Measurements from ENCODE around the gene ZNF141. TPM values are rescaled to one million over a fixed set of nuclear protein-coding genes. Genes with fewer than 3 reads are reported as not detected.
"Not testable (repeated sequence)": the region's sequence is repeated elsewhere in the genome, so short reads cannot be mapped to it uniquely, and the experiment has no call there.

ZNF141 gene
- total and polyA plus RNA-seq, 7 experiments from 2014 or later = 10.7 to 76.1 (median 24.2) TPM

GRCh38 chr4:374298-375160, 36.9 kb downstream of the ZNF141 start:
- H3K27me3 ChIP-seq (ENCODE audit: control insufficient read depth in 2 of 2, insufficient read depth in 2 of 2, low read length in 2 of 2) = no peaks in the 10 kb centered on the region
- H3K4me3 ChIP-seq (ENCODE audit: low read length) = peak overlapping the region; percentile 8
- no peaks in the 10 kb centered on the region for H3K27me3 Mint-ChIP-seq

GRCh38 chr4:384311-385010, 46.8 kb downstream of the ZNF141 start:
- peak overlapping the region in 4 of 10 donors; percentile 11 to 53 (median 42) for H3K4me3 Mint-ChIP-seq
- H3K9me3 Mint-ChIP-seq = peaks cover 5 to 99% (median 50%) of the 10 kb centered on the region in 11 donors
- Histone ChIP-seq H3K27me3 (ENCODE audit: control insufficient read depth in 2 of 2, insufficient read depth in 2 of 2, low read length in 2 of 2) (no peaks in the 10 kb centered on the region), H3K27ac (ENCODE audit: low read depth, low read length) (no peak overlapping the region), H3K4me3 (ENCODE audit: low read length) (peak overlapping the region; percentile 21), H3K4me1 (ENCODE audit: control insufficient read depth in 2 of 2, insufficient read depth in 2 of 2, low read length in 2 of 2) (peaks cover 0 to 8% of the 10 kb centered on the region in 2 donors), H3K9me3 (ENCODE audit: control insufficient read depth in 2 of 3, low read length in 3 of 3) (peaks cover 23 to 97% (median 48%) of the 10 kb centered on the region in 3 experiments), H3K36me3 (ENCODE audit: control insufficient read depth in 2 of 3, insufficient read depth in 3 of 3, low read length in 3 of 3) (peaks cover 0 to 6% (median 0%) of the 10 kb centered on the region in 3 experiments)
- peaks cover 0 to 30% (median 12%) of the 10 kb centered on the region in 5 donors for H3K36me3 Mint-ChIP-seq
- no peak for DNase-seq
- H3K4me1 Mint-ChIP-seq = peaks cover 0 to 12% (median 3%) of the 10 kb centered on the region in 7 donors
- peak overlapping the region in 1 of 9 donors; percentile 31 for H3K27ac Mint-ChIP-seq
- ChIA-PET POLR2A (interaction anchor here (0.6 kb wide), 1 partner anchor 260 kb away, joined by 3 read pairs; the partner anchor contains the start of gene ZNF718), CTCF (no interaction called here)
- ATAC-seq = no peak
- intact Hi-C loops (cut with micrococcal nuclease) = no loop called here
- H3K27me3 Mint-ChIP-seq = no peaks in the 10 kb centered on the region

More at GRCh38 chr4:374298-375160, 36.9 kb downstream of the ZNF141 start:
- Mint-ChIP-seq H3K36me3 (peaks cover 22 to 61% (median 53%) of the 10 kb centered on the region in 5 donors), H3K4me3 (no peak overlapping the region), H3K4me1 (no peaks in the 10 kb centered on the region), H3K27ac (no peak overlapping the region), H3K9me3 (peaks cover 0 to 99% (median 66%) of the 10 kb centered on the region in 11 donors)
- CTCF ChIA-PET = no interaction called here
- no peak for DNase-seq
- no peak overlapping the region for H3K27ac ChIP-seq (ENCODE audit: low read depth, low read length)
- peaks cover 13 to 25% (median 16%) of the 10 kb centered on the region in 3 experiments for H3K36me3 ChIP-seq (ENCODE audit: control insufficient read depth in 2 of 3, insufficient read depth in 3 of 3, low read length in 3 of 3)
- POLR2A ChIA-PET = interaction anchor here (1.0 kb wide), 1 partner anchor 99 kb away, joined by 4 read pairs; no protein-coding TSS in a partner anchor
- no peak for ATAC-seq
- H3K4me1 ChIP-seq (ENCODE audit: control insufficient read depth in 2 of 2, insufficient read depth in 2 of 2, low read length in 2 of 2) = no peaks in the 10 kb centered on the region
- peaks cover 34 to 88% (median 42%) of the 10 kb centered on the region in 3 experiments for H3K9me3 ChIP-seq (ENCODE audit: control insufficient read depth in 2 of 3, low read length in 3 of 3)
- intact Hi-C loops (cut with micrococcal nuclease) = loop anchor here (5.0 to 10.0 kb wide), 2 partner anchors 37 to 70 kb away; partner anchors contain the start of gene ZNF141 (in 1 of the 2)

- Mint-ChIP-seq H3K9me3 (peaks cover 6 to 100% (median 55%) of the 10 kb centered on the region in 11 donors), H3K36me3 (peaks cover 0 to 39% (median 12%) of the 10 kb centered on the region in 5 donors), H3K27me3 (no peaks in the 10 kb centered on the region), H3K4me3 (no peak overlapping the region), H3K27ac (no peak overlapping the region), H3K4me1 (peaks cover 0 to 12% (median 3%) of the 10 kb centered on the region in 7 donors)
- no peak overlapping the region for H3K27ac ChIP-seq (ENCODE audit: low read depth, low read length)
- ATAC-seq = no peak
- POLR2A ChIA-PET = no interaction called here
- intact Hi-C loops (cut with micrococcal nuclease) = no loop called here
- CTCF ChIA-PET = no interaction called here
- peaks cover 0 to 6% (median 0%) of the 10 kb centered on the region in 3 experiments for H3K36me3 ChIP-seq (ENCODE audit: control insufficient read depth in 2 of 3, insufficient read depth in 3 of 3, low read length in 3 of 3)
- peaks cover 0 to 8% of the 10 kb centered on the region in 2 donors for H3K4me1 ChIP-seq (ENCODE audit: control insufficient read depth in 2 of 2, insufficient read depth in 2 of 2, low read length in 2 of 2)
- H3K27me3 ChIP-seq (ENCODE audit: control insufficient read depth in 2 of 2, insufficient read depth in 2 of 2, low read length in 2 of 2) = no peaks in the 10 kb centered on the region
- DNase-seq = no peak
- peak overlapping the region; percentile 31 for H3K4me3 ChIP-seq (ENCODE audit: low read length)
- peaks cover 23 to 95% (median 54%) of the 10 kb centered on the region in 3 experiments for H3K9me3 ChIP-seq (ENCODE audit: control insufficient read depth in 2 of 3, low read length in 3 of 3)
Measured at GRCh38 chr4:385934-386707, 48.5 kb downstream of the ZNF141 start.

- DNase-seq (no peak), ATAC-seq (no peak)
- no peak overlapping the region for H3K27ac ChIP-seq (ENCODE audit: low read depth, low read length)
- H3K27me3 Mint-ChIP-seq = no peaks in the 10 kb centered on the region
- intact Hi-C loops (cut with micrococcal nuclease) = no loop called here
- no peaks in the 10 kb centered on the region for H3K27me3 ChIP-seq (ENCODE audit: control insufficient read depth in 2 of 2, insufficient read depth in 2 of 2, low read length in 2 of 2)
- peaks cover 0 to 12% (median 3%) of the 10 kb centered on the region in 7 donors for H3K4me1 Mint-ChIP-seq
- ChIA-PET POLR2A (no interaction called here), CTCF (no interaction called here)
- no peak overlapping the region for H3K4me3 ChIP-seq (ENCODE audit: low read length)
- peaks cover 0 to 8% of the 10 kb centered on the region in 2 donors for H3K4me1 ChIP-seq (ENCODE audit: control insufficient read depth in 2 of 2, insufficient read depth in 2 of 2, low read length in 2 of 2)
- peaks cover 0 to 40% (median 12%) of the 10 kb centered on the region in 5 donors for H3K36me3 Mint-ChIP-seq
- H3K9me3 Mint-ChIP-seq = peaks cover 6 to 100% (median 55%) of the 10 kb centered on the region in 11 donors
- H3K9me3 ChIP-seq (ENCODE audit: control insufficient read depth in 2 of 3, low read length in 3 of 3) = peaks cover 23 to 89% (median 54%) of the 10 kb centered on the region in 3 experiments
- H3K4me3 Mint-ChIP-seq = peak overlapping the region in 2 of 10 donors; percentile 6 to 16
- H3K36me3 ChIP-seq (ENCODE audit: control insufficient read depth in 2 of 3, insufficient read depth in 3 of 3, low read length in 3 of 3) = peaks cover 0 to 6% (median 0%) of the 10 kb centered on the region in 3 experiments
- H3K27ac Mint-ChIP-seq = no peak overlapping the region
Measured at GRCh38 chr4:386708-387105, 49.1 kb downstream of the ZNF141 start.

- POLR2A ChIA-PET = no interaction called here
- peaks cover 9 to 41% (median 22%) of the 10 kb centered on the region in 5 donors for H3K36me3 Mint-ChIP-seq
- H3K4me3 ChIP-seq (ENCODE audit: low read length) = no peak overlapping the region
- H3K9me3 Mint-ChIP-seq = peaks cover 38 to 52% (median 44%) of the 10 kb centered on the region in 11 donors
- H3K36me3 ChIP-seq (ENCODE audit: control insufficient read depth in 2 of 3, insufficient read depth in 3 of 3, low read length in 3 of 3) = no peaks in the 10 kb centered on the region
- CTCF ChIA-PET = no interaction called here
- peaks cover 0 to 3% (median 0%) of the 10 kb centered on the region in 5 donors for H3K27me3 Mint-ChIP-seq
- DNase-seq = no peak
- no peaks in the 10 kb centered on the region for H3K4me1 ChIP-seq (ENCODE audit: control insufficient read depth in 2 of 2, insufficient read depth in 2 of 2, low read length in 2 of 2)
- H3K27ac Mint-ChIP-seq = no peak overlapping the region
- intact Hi-C loops (cut with micrococcal nuclease) = no loop called here
- peaks cover 0 to 67% (median 0%) of the 10 kb centered on the region in 3 experiments for H3K9me3 ChIP-seq (ENCODE audit: control insufficient read depth in 2 of 3, low read length in 3 of 3)
- no peaks in the 10 kb centered on the region for H3K4me1 Mint-ChIP-seq
- ATAC-seq = no peak
- no peaks in the 10 kb centered on the region for H3K27me3 ChIP-seq (ENCODE audit: control insufficient read depth in 2 of 2, insufficient read depth in 2 of 2, low read length in 2 of 2)
- no peak overlapping the region for H3K27ac ChIP-seq (ENCODE audit: low read depth, low read length)
- no peak overlapping the region for H3K4me3 Mint-ChIP-seq
Measured at GRCh38 chr4:404006-404405, 66.4 kb downstream of the ZNF141 start.

- ATAC-seq, CTCF ChIA-PET: not testable (repeated sequence)
Measured at GRCh38 chr4:408321-408720, 70.7 kb downstream of the ZNF141 start.

More at GRCh38 chr4:408321-408720, 70.7 kb downstream of the ZNF141 start:
- Mint-ChIP-seq H3K36me3 (peaks cover 9 to 47% (median 19%) of the 10 kb centered on the region in 5 donors), H3K4me3 (peak overlapping the region in 1 of 10 donors; percentile 27), H3K9me3 (peaks cover 40 to 86% (median 69%) of the 10 kb centered on the region in 11 donors)
- H3K4me1 ChIP-seq (ENCODE audit: control insufficient read depth in 2 of 2, insufficient read depth in 2 of 2, low read length in 2 of 2); intact Hi-C loops (cut with micrococcal nuclease); H3K36me3 ChIP-seq (ENCODE audit: control insufficient read depth in 2 of 3, insufficient read depth in 3 of 3, low read length in 3 of 3); H3K27ac ChIP-seq (ENCODE audit: low read depth, low read length); H3K4me3 ChIP-seq (ENCODE audit: low read length); POLR2A ChIA-PET; H3K27me3 Mint-ChIP-seq; H3K4me1 Mint-ChIP-seq; DNase-seq; H3K27me3 ChIP-seq (ENCODE audit: control insufficient read depth in 2 of 2, insufficient read depth in 2 of 2, low read length in 2 of 2); H3K27ac Mint-ChIP-seq: not testable (repeated sequence)
- H3K9me3 ChIP-seq (ENCODE audit: control insufficient read depth in 2 of 3, low read length in 3 of 3) = peaks cover 0 to 67% (median 0%) of the 10 kb centered on the region in 3 experiments
